Stomach (tissue), 9 donors: ENCODE measurements around the gene ECM2. TPM values are rescaled to one million over a fixed set of nuclear protein-coding genes. Genes with fewer than 3 reads are reported as not detected.

Experiments used
- DNase-seq, 2 donors: peaks; one replicate each; pipeline versions ENCODE4 v3.0.0 to v3.0.0-alpha.2; 2013 to 2019
- H3K27ac ChIP-seq, 5 donors: fragments of 200-600 bp in 4 of 5; sonication (generic) in 4 of 5; one replicate each; pipeline ENCODE4 v1.5.1; 2013 to 2019; ENCODE audit warnings: mild to moderate bottlenecking in 1 of 5, moderate library complexity in 1 of 5
- H3K27me3 ChIP-seq, 3 donors: fragments of 200-600 bp; sonication (generic); one replicate each; pipeline ENCODE4 v1.5.1; 2017 to 2019; ENCODE audit warnings: mixed run types in 1 of 3
- H3K36me3 ChIP-seq, 4 donors: fragments of 200-600 bp; sonication (generic); 1 replicate in 3 of 4; 2 replicates in 1 of 4; pipeline ENCODE4 v1.5.1; 2016 to 2019
- H3K4me1 ChIP-seq, 4 donors: fragments of 200-600 bp; sonication (generic); one replicate each; pipeline ENCODE4 v1.5.1; 2016 to 2019
- H3K4me3 ChIP-seq, 4 donors: fragments of 200-600 bp; sonication (generic) in 3 of 4; one replicate each; pipeline ENCODE4 v1.5.1; 2016 to 2019; ENCODE audit warnings: mild to moderate bottlenecking in 1 of 4
- H3K9me3 ChIP-seq, 4 donors: fragments of 200-600 bp; sonication (generic); one replicate each; pipeline ENCODE4 v1.5.1; 2016 to 2019
- EP300 ChIP-seq: sonication (generic); formaldehyde crosslinking; IDR thresholded peaks from one replicate; pipeline ENCODE4 v1.6.1; 2017; ENCODE audit warnings: antibody characterized with exemption
- POLR2A ChIP-seq, 4 donors: fragments of 450-650 bp; IDR thresholded peaks; one replicate each; pipeline ENCODE4 v1.6.1; 2016; ENCODE audit warnings: antibody characterized with exemption in 4 of 4, control low read depth in 2 of 4, mild to moderate bottlenecking in 1 of 4, moderate library complexity in 1 of 4
- POLR2AphosphoS5 ChIP-seq, 3 donors: sonication (generic); formaldehyde crosslinking; IDR thresholded peaks; one replicate each; pipeline ENCODE4 v1.6.1; 2016; ENCODE audit warnings: antibody characterized with exemption in 3 of 3
- WGBS, 5 donors: extraction: QIAGEN DNeasy Blood & Tissue Kit in 3 of 5; methylation state at CpG; one replicate each; pipeline versions ENCODE4 v1.1.5 to v1.1.7; 2013 to 2018; 5-methylcytosine and 5-hydroxymethylcytosine counted together
- intact Hi-C: fragments of 100-400 bp; cut with DNase I; formaldehyde crosslinking; loops from one replicate; pipeline ENCODE4 v1.15.1; 2023; ENCODE audit warnings: low total_unique reads
- polyA plus RNA-seq, 3 donors: library from polyadenylated mRNA; stranded (reverse); fragments of 200-250 nt; gene quantifications; one replicate each; pipeline ENCODE4 v1.2.3, GENCODE V29; 2013
- total RNA-seq, 5 donors: library from RNA; depleted of rRNA; stranded (reverse); fragments of >200 nt; gene quantifications; one replicate each; pipeline versions ENCODE4 v1.1.0 to v1.2.3, GENCODE V29; 2014 to 2016
- TF ChIP-seq, protein P1 (sequence below), 7 experiments: fragments of 450-650 bp in 4 of 7; fragments of 200-600 bp in 3 of 7; sonication (generic) in 3 of 7; IDR thresholded peaks; one replicate each; pipeline ENCODE4 v1.5.1; 2016 to 2019; ENCODE audit warnings: antibody characterized with exemption in 7 of 7, control low read depth in 2 of 7, mild to moderate bottlenecking in 1 of 7
- donor health status: healthy with polysubstance abuse.
- donor health status: Bipolar disorder and iron deficiency.
- donor health status: healthy.

The ECM2 gene
- total and polyA plus RNA-seq, 8 donors = 0.14 to 22.6 (median 1.0) TPM; not detected in 2

DNA sequence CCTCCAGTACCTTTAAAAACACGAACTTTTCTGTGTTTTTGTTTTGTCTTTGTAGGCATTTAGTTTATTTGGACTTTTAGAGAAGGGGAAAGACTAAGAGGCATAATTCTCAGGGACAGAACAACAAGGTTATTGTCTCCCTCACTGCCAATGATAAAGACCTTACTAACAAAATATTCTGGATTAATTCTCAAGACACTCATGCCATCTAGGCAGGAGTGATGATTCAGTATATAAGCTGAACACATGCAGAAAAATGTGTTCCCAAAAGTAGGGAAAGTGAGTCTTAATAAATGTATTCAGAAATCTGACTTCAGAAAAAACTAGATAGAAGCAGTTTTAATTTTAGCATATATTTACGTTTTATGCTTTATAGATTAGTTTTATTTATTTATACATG is 36.1 kb downstream of the ECM2 start:
- Histone ChIP-seq H3K4me1 (peaks cover 0 to 19% (median 11%) of the 10 kb centered on the region in 4 donors), H3K36me3 (no peaks in the 10 kb centered on the region), H3K27me3 (no peaks in the 10 kb centered on the region), H3K4me3 (no peak overlapping the region), H3K9me3 (no peaks in the 10 kb centered on the region), H3K27ac (no peak overlapping the region)
- intact Hi-C loops = no loop called here
- TF ChIP-seq POLR2A (IDR thresholded peaks at IDR 0.05) (no peak), POLR2AphosphoS5 (IDR thresholded peaks at IDR 0.05) (no peak), EP300 (no peak)
- TF ChIP-seq, protein P1, sequence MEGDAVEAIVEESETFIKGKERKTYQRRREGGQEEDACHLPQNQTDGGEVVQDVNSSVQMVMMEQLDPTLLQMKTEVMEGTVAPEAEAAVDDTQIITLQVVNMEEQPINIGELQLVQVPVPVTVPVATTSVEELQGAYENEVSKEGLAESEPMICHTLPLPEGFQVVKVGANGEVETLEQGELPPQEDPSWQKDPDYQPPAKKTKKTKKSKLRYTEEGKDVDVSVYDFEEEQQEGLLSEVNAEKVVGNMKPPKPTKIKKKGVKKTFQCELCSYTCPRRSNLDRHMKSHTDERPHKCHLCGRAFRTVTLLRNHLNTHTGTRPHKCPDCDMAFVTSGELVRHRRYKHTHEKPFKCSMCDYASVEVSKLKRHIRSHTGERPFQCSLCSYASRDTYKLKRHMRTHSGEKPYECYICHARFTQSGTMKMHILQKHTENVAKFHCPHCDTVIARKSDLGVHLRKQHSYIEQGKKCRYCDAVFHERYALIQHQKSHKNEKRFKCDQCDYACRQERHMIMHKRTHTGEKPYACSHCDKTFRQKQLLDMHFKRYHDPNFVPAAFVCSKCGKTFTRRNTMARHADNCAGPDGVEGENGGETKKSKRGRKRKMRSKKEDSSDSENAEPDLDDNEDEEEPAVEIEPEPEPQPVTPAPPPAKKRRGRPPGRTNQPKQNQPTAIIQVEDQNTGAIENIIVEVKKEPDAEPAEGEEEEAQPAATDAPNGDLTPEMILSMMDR (IDR thresholded peaks at IDR 0.05) = no peak
- no peak for DNase-seq
- WGBS, 5 donors = 41 to 82% (median 76%) methylated on average over 2 of the region's 2 CpGs

DNA sequence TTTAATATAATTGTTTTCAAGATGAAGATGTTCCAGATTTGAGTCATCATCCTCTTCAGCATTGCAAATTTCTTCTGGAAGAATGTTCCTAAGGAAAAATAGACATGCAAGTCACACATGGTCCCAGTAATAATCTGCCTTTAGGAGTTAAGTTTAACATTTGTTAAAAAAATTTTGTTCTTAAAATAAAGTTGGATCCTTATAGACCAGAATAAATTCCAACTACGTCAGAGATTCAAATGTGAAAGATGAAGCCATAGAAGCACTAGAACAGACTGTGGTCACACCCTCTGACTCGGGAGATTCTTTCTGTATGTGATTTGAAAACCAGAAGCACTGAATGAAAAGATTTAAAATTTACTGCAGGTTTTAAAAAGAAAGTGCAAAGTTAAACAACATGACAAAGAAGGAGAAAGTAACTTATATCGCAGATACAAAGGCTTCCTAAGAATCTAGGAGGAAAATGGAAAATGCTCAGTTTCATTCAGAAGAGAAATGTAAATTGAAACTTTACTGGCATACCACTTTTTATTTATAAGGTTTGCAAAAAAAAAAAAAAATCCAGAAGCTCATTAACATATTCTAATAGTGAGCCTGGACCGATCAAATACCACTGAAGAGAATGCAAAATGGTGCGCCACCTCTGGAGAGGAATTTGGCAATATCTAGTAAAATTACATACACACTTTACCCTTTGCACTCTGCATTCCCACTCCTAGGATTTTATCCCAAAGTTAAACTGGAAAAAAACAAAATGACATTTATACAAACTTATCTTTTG is 39.2 kb downstream of the ECM2 start:
- no peaks in the 10 kb centered on the region for H3K27me3 ChIP-seq
- DNase-seq = peak in 1 of 2 donors; percentile 48
- no peak overlapping the region for H3K27ac ChIP-seq
- no peak overlapping the region for H3K4me3 ChIP-seq
- intact Hi-C loops = no loop called here
- peaks cover 0 to 13% (median 3%) of the 10 kb centered on the region in 4 donors for H3K4me1 ChIP-seq
- TF ChIP-seq, protein P1 (IDR thresholded peaks at IDR 0.05) = no peak
- no peak for TF ChIP-seq POLR2A (IDR thresholded peaks at IDR 0.05)
- no peak for TF ChIP-seq EP300
- TF ChIP-seq POLR2AphosphoS5 (IDR thresholded peaks at IDR 0.05) = no peak
- WGBS, 5 donors = 83 to 90% (median 85%) methylated on average over 5 of the region's 5 CpGs
- H3K9me3 ChIP-seq = no peaks in the 10 kb centered on the region
- H3K36me3 ChIP-seq = no peaks in the 10 kb centered on the region

DNA sequence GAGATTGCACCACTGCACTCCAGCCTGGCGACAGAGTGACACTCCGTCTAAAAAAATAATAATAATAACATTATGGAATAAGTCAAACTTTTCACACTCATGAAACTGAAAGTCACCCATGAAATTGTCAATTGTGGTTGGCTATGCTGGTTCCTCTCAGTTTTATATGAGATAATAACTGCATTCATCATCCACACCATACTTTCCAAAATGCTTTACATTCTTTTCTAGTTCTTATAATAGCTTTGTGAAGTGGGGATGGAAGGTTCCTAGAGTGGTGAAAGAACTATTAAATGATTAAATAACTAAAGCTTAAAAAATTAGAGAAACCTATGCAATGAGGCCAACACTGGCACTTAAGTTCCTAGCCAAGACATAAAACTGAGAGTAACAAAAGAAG is 40.9 kb downstream of the ECM2 start:
- H3K27ac ChIP-seq = no peak overlapping the region
- H3K36me3 ChIP-seq = no peaks in the 10 kb centered on the region
- TF ChIP-seq POLR2A (IDR thresholded peaks at IDR 0.05) (no peak), POLR2AphosphoS5 (IDR thresholded peaks at IDR 0.05) (no peak), EP300 (no peak)
- TF ChIP-seq, protein P1 (IDR thresholded peaks at IDR 0.05) = no peak
- H3K27me3 ChIP-seq = no peaks in the 10 kb centered on the region
- 84 to 100% (median 93%) methylated on average over 2 of the region's 2 CpGs for WGBS, 5 donors
- DNase-seq = no peak
- intact Hi-C loops = no loop called here
- no peak overlapping the region for H3K4me3 ChIP-seq
- no peaks in the 10 kb centered on the region for H3K9me3 ChIP-seq
- peaks cover 0 to 6% (median under 1%) of the 10 kb centered on the region in 4 donors for H3K4me1 ChIP-seq

DNA sequence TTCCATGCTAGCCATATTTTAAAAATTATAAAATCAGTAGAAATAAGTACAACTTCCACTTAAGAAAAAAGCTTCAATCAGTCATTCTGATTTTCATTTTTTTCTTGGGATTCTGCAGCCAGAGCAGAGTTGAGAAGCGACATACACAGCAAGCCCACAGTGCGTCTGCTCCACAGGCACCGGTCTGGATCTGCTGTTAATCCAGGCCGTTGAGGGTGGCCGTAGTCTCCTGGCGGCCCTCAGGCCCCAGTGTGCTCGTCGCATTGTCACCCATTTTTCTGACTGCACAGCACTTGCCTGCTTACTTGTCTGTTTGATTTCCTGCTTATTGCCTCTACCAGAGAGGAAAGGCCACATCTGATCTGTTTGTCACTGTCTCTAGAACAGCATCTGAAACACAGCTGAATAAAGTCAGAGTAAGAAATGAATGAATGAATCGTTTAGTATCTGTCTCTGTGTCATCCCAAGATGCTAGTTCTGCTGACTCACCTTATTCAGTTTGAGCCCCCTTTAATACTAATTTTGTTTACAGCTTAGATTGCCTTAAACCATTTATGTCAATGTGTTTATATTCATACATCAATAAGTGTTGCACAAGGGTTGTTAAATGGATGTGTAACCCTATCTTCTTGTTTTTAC is 41.9 kb downstream of the ECM2 start:
- intact Hi-C loops = no loop called here
- Histone ChIP-seq H3K9me3 (no peaks in the 10 kb centered on the region), H3K4me1 (peaks cover 0 to 12% (median 6%) of the 10 kb centered on the region in 4 donors), H3K36me3 (no peaks in the 10 kb centered on the region), H3K4me3 (no peak overlapping the region), H3K27me3 (no peaks in the 10 kb centered on the region), H3K27ac (no peak overlapping the region)
- WGBS, 5 donors = 87 to 91% (median 90%) methylated on average over 9 of the region's 9 CpGs
- peak in 1 of 2 donors; percentile 27 for DNase-seq
- TF ChIP-seq, protein P1 (IDR thresholded peaks at IDR 0.05) = no peak
- TF ChIP-seq POLR2AphosphoS5 (IDR thresholded peaks at IDR 0.05) (no peak), EP300 (no peak), POLR2A (IDR thresholded peaks at IDR 0.05) (no peak)
